Fibroblast of the aortic adventitia (primary cell): ENCODE results near the gene CPSF4L. TPM values are rescaled to one million over a fixed set of nuclear protein-coding genes. Genes with fewer than 3 reads are reported as not detected.
A peak's percentile ranks its signal among the peaks of the same experiment; 100 is the strongest.

ENCODE experiments used
- DNase-seq: peaks from one replicate; pipeline ENCODE4 v3.0.0-alpha.2; 2010; ENCODE audit warnings: low read depth
- H3K4me3 ChIP-seq: 2 replicates; pipeline ENCODE4 v1.5.1; 2011; ENCODE audit warnings: low read depth, mild to moderate bottlenecking, control low read depth, low read length, moderate library complexity
- total RNA-seq: library from RNA; depleted of rRNA; stranded (reverse); fragments of >200 nt; gene quantifications from 2 replicates; pipeline ENCODE4 v1.2.3, GENCODE V29; 2012; ENCODE audit warnings: low replicate concordance
- TF ChIP-seq, protein P1 (sequence below): IDR thresholded peaks from 2 replicates; pipeline ENCODE4 v1.5.1; 2011; ENCODE audit warnings: mild to moderate bottlenecking, low read length, control low read depth, inconsistent platforms; ENCODE audit not compliant: insufficient read depth

Gene CPSF4L
- total RNA-seq, 1 donor: not detected

DNA sequence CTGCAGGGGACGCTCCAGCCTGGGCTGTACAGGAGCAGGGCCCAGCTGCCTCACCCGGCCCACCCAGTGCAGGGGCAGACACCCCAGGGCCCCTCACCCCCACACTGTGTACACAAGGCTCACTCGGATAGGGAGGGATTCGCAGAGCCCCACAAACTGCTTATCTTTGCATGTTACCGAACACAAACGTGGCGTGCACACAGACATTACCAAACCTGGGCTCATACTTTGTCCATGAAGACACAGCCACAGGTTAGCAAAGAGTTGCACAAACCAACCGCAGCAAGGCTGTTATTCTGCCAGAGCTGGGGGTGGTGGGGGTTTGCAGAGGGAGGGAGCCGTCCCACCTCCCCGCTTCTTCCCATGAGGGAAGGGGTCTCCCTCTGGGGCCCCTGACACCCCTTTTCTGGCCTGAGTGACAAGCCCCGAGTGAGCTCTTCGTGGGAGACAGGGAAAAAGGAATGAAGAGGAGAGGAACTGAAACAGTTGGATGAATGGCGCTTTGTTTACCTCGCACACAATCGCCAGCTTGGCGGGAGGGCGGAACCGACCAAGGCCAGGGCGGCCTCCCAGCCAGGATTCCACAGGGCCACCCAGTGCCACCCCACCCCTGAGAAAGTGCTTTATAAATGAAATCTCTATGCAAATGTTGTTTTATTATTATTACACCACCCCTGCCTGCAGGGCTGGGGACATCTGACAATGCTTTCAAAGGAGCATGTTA is 434 bp upstream of the CPSF4L start:
- H3K4me3 ChIP-seq: no peak overlapping the region
- no peak for DNase-seq
- TF ChIP-seq, protein P1, sequence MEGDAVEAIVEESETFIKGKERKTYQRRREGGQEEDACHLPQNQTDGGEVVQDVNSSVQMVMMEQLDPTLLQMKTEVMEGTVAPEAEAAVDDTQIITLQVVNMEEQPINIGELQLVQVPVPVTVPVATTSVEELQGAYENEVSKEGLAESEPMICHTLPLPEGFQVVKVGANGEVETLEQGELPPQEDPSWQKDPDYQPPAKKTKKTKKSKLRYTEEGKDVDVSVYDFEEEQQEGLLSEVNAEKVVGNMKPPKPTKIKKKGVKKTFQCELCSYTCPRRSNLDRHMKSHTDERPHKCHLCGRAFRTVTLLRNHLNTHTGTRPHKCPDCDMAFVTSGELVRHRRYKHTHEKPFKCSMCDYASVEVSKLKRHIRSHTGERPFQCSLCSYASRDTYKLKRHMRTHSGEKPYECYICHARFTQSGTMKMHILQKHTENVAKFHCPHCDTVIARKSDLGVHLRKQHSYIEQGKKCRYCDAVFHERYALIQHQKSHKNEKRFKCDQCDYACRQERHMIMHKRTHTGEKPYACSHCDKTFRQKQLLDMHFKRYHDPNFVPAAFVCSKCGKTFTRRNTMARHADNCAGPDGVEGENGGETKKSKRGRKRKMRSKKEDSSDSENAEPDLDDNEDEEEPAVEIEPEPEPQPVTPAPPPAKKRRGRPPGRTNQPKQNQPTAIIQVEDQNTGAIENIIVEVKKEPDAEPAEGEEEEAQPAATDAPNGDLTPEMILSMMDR: no peak

DNA sequence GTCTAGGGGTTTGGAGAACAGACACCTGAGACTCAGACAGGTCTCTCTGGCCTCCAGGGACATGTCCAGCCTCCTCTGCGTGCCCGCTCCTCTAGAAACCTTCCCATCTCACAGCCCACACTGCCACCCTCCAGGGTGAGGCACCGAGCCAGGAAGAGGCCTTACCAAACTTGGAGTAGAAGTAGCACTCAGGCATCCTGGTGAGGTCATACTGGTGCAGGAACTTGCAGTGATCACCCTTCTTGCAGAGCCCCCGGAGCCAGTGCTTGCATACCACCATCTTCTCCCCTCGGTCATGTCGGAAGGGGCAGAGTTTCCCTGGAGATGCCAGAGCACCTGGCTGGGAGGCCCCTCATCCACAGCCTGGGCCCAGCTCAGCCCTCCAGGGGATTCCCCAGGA is 4.2 kb downstream of the CPSF4L start:
- no peak for DNase-seq
- H3K4me3 ChIP-seq: no peak overlapping the region
- TF ChIP-seq, protein P1: no peak

DNA sequence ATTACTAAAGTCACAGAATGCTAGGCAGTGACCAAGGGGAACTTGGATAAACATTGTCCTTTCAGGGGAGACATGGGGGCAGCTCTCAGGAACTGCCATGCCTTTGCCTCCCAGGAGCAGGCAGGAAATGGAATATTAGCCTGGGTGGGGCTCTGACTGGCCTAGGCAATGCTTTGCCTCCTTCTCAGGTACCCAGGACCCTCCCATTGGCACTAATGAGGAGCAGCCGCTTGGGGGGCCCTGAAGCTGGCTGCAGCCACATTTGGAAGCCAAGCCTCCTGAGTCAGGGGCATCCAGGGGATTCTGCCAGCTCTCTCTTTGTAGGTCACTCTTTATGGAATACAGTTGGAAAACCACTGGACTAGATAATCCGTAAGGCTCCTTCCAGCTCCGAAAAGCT is 5.5 kb downstream of the CPSF4L start:
- TF ChIP-seq, protein P1: no peak
- H3K4me3 ChIP-seq: no peak overlapping the region
- no peak for DNase-seq

DNA sequence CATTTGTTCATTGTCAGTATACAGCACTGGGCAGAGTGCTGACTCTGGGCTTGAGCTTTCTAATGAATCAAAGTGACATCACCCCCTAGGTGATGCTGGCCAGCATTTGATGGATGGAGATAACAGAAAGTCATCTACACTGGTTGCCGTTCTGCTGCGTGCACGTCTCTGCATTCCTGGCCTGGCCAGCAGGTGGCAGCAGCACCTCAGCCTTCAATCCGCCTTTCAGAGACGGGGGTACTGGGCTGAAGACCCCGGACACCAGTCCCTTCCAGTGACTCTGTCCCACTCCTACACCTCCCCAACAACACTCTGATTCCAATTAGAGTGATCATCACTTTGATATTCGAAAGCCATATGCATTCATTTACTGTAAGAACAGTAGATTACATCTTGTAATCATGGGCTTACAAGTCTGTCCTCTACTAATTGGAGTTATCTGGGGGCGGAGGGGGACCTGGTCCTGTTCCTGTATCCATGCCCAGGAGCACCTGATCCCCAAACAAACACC is 6.0 kb downstream of the CPSF4L start:
- H3K4me3 ChIP-seq: no peak overlapping the region
- peak; percentile 50 for DNase-seq
- TF ChIP-seq, protein P1: peak; percentile 98

DNA sequence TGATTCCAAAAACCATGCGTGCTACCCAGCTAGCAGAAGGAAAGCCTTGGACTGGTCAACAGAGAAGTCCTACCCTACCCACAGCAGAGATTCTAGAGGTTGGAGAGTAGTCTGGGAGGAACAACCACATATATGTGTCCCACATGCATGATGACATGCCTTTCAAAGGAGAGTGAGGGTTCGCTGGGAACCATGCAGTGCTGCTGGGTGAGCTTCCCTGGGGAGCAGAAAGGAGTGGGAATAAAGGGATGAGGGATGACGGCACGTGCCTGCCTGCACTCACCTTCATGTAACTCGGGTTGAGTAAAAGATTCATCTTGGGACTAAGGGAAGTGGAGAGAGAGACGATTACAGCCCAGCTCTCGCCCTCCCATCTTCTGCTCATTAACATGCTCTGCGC is 9.8 kb downstream of the CPSF4L start:
- TF ChIP-seq, protein P1: no peak
- no peak overlapping the region for H3K4me3 ChIP-seq
- no peak for DNase-seq

DNA sequence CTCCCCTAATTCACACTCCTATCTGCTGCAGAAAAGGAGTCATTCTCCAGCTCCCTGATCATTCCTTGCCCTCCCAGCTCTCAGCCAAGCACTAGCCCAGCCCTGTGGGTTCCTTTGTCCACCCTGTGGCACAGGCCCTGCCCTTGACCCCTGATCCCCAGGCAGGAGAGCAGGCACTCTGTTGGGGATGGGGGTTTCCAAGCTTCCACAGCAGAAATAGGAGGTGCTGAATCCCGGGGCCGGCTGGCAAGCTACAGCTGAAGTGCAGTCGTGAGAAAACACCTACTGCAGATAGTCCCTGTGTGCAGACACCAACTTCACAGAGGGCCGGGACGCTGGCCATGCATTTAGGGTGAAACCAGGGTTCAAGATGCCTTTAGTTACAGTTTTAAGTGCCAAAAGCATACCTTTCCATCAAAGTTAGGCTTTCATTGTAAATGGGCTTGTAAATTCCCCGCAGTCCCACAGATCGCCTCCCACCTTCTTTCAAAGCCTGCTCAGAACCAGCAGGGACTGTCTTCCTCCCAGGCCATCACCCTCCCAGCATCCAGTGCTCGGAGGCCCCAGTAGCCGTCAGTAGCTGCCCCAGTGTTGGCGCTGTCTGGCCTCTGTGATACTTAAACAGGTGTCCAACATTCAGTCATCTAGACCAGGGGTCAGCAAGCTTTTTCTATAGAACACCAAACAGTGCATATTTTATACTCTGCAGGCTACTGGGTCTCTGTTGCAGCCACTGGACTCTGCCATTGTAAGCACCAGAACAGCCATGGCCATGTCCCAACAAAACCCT is 10.6 kb downstream of the CPSF4L start:
- no peak for DNase-seq
- no peak overlapping the region for H3K4me3 ChIP-seq
- TF ChIP-seq, protein P1: no peak
